T-helper 1 cell (primary cell): ENCODE measurements around the gene FGFR4.
"Not testable (repeated sequence)": the region's sequence is repeated elsewhere in the genome, so short reads cannot be mapped to it uniquely, and the experiment has no call there.

Experiments used
- DNase-seq, 5 donors: peaks; one replicate each; pipeline ENCODE4 v3.0.0-alpha.2; 2012 to 2020
- total RNA-seq, 4 donors: gene quantifications; one replicate each; lab custom pipeline; 2026; lab: John Stamatoyannopoulos, UW

The FGFR4 gene
- total RNA-seq, result 0.61 to 1.6 (median 0.88) reads per million in 4 donors

- peak; percentile 49 to 64 (median 56) for DNase-seq
Observed at GRCh38 chr5:177086654-177087397, at the start of gene FGFR4. Gene FGFR4, plus strand, starts transcription at chr5:177086915. Its CDS starts 2,688 bp downstream, at chr5:177089603.

- no peak for DNase-seq
Observed at GRCh38 chr5:177036921-177037320, 49.8 kb upstream of the FGFR4 start.

DNA sequence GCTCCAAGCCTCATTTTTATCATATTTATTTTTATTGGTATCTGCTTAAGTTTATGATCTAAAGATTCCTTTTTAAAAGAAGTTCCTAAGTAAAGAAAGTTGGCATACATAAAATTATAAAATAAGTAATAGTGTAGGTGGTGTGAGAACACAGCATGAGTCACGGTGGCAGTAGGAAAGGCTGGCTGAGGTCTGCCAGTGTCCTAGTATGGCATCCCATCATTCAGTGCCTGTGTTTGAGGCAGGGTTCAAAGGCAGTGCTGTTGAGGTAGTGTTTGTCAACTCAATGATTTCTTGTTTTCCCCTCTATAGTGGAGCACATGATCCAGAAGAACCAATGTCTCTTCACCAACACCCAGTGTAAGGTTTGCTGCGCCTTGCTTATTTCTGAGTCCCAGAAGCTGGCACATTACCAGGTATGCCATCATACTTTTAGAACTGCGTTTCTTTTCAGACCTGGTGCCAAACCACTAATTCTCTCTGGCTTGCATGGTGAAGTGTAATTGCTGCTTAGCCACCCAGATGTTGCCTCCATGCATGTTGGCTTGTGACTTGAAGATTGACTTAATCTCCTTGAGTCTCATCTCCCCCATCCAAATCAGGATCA, 45.8 kb upstream of the FGFR4 start:
- DNase-seq, result no peak

- DNase-seq, result no peak
Observed at GRCh38 chr5:177041936-177042335, 44.8 kb upstream of the FGFR4 start.

DNA sequence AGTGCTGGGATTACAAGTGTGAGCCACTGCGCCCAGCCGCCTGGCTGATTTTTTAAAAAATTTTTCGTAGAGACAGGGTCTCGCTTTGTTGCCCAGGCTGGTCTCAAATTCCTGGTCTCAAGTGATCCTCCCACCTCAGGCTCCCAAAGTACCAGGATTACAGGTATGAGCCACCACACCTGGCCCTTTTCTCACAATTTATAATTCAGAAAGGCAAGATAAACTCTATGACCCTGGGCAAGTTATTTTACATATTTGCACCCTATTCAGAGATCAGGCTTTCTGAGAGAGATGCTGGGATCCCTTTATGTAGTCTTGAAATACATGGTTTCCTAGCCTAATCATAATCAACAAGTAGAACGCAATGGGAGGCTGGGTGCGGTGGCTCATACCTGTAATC, 43.6 kb upstream of the FGFR4 start:
- no peak for DNase-seq

- no peak for DNase-seq
Observed at GRCh38 chr5:177043958-177044357, 42.8 kb upstream of the FGFR4 start.

DNA sequence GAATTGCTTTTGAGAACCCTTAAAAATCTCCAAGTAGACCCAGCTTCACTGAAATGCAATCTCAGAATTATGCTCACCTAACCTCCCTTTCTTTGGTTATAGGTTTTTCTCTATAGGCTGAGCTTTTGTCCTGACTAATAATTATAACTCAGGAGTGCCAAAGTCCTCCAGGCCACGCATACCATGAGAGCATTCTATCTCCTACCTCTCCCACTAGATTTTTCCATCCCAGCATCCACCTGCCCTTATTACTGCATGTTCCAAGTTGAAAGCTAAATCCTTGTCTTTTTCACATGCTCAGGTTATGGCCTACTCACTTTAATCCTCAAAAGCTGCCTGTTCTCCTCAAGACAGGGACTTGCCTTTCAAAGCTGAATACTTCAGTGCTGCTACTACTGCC, 42.1 kb upstream of the FGFR4 start:
- no peak for DNase-seq

DNA sequence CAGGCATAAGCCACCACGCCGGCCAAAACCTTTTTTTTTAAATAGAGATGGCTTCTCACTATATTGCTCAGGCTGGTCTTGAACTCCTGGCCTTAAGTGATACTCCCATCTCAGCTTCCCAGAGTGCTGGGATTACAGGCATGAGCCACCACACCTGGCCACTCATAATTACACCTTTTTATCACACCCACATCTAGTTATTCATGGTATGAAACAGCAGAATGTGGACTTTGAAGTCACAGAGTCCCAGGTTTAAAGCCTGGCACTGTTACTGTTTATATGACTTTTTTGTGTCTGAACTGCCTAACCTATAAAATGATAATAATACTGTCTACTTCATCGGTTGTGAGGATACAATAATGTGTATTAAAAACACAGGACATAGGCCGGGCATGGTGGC, 41.1 kb upstream of the FGFR4 start:
- DNase-seq, result no peak

GRCh38 chr5:177048531-177048930, 38.2 kb upstream of the FGFR4 start:
- DNase-seq, result not testable (repeated sequence)

DNA sequence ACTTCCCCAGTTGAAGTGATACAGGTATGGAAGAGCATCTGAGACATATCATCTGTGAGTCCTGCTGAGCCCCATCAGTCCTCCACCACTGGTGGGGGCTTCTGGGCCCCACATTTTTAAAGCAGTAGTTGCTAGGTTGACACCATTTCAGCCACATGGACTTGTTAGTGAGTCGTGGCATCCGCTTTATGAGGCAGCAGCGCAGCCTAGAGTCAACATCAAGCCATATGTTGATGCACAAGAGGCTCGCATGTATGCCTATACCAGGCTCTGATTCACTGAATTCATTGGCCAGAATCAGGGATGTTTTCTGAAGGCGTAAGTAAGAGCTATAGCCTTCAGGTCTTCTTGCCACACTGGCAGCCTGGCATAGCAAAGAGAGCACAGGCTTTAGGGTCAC, 37.4 kb upstream of the FGFR4 start:
- DNase-seq, result no peak

DNA sequence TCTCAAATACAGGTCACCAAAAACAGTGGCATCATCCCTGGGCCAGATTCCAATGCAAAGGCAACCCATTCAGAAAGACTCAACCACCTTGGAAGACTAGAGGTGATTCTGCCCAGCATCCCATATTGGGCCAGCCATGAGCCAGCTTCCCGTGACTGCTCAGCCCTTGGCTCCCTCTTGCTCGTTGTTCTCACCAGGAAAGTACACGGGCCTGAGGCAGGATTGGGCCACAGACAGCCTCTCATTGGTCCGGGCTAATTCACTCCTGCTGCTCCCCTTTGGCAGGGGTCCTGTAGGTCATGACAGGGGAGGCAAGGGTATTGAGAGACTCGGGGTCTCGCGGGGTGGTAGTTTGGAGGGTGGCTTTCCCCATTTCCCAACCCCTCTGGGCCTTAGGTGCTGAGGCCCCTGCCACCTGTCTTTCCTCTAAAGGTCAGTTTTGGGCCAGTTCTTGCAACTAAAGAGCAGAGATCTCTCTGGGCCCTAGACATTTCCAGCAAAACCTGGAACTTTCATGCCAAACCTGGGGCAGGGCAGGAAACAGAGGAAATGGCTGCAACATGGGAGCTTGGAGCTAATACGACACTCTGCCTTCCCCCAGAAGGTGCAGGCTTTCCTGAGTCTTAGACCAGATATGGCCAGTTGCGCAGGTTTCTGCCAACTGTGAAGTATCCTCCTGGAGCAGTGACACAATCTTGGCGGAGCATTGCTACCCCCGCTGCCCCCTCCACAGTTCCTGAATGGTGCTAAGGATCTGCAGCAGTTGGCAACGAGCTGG, 22.0 kb upstream of the FGFR4 start:
- DNase-seq, result no peak

DNA sequence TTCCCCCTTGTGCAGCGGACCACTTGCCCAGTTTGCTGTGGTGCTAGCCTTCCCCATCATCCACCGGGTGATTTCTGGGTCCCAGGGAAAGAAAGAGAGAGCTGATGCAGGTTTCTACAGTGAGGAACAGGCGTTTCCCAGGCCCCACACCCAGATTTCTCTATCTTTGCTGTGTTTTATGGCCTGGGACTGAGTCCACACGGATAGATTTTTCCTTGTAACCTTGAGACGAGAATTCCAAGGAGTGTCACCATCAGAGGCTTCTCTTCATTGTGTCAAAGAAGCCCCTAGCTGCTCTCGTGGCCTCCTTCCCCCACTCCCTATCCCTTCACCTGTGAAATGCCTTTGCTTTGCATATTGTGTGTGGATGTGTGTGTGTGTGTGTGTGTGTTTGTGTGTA, 21.2 kb upstream of the FGFR4 start:
- no peak for DNase-seq

DNA sequence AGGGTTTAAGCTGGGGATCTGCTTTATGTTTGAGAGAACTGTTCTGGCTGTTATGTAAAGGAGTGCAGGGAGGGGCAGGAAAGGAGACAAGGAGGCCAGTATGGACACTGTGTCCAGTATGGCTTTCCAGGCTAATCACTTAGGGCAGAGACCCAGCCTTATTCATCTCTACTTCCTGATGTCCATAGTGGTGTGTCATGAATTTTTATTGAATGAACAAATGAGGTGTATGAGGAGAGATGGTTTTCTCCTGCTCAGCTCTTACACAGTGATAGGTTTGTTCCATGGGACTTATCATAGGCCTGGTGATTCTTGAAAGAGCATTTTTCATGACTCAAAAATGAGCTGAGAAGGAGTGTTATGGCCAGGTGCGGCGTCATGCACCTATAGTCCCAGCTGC, 20.5 kb upstream of the FGFR4 start:
- no peak for DNase-seq

DNA sequence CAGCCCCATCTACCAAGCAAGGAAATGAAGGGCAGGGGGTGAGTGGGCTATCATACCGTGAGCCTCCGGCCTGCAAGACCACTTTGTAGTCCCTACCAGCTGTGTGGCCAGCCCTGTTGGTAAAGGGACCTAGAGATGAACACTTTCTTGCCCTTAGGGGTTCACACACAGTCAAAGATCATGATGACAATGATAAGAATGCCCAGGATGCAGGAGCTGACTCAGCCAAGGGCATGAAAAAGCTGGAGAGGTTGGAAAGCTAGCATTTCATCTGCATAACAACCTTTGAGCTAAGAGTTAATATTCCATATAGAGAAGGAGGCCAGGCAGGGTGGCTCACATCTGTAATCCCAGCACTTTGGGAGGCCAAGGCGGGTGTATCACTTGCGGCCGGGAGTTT, 19.2 kb upstream of the FGFR4 start:
- DNase-seq, result no peak

GRCh38 chr5:177070536-177071191, 16.1 kb upstream of the FGFR4 start:
- DNase-seq, result no peak

DNA sequence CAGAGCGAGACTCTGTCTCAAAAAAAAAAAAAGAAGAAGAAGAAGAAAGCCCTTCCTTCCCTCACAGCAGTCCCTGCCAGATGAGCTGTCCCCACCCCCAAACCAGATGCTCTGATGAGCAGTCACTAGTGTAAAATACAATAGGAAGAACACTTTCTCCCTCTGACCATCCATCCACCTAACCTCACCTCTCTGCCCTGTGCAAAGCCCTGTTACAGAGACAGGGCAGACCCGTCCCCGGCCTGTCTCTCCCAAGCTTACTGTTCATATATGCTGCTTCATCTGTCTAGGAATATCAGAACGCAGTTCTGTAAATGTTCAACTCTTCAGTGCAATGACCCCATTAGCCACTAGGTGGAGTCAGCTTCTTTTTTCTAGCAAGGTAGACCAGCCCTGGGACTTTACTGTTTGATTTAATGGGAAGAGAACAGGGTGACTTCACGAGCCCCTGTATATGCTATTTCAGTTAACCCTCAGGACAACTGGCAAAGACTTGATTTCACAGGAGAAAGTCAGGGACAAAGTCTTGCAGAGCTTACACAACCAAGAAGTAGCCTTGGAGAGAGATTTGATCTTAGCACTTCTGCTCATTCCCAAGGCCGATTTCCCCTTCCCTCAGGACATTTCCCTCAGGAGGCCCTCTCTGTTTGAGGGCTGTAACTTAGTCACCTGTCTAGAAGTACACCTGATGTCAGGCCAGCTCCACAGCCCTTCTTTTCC, 14.9 kb upstream of the FGFR4 start:
- peak in 4 of 5 donors; percentile 21 to 68 (median 56) for DNase-seq

GRCh38 chr5:177077335-177077734, 9.4 kb upstream of the FGFR4 start:
- DNase-seq, result no peak

- DNase-seq, result no peak
Observed at GRCh38 chr5:177079606-177080005, 7.1 kb upstream of the FGFR4 start.

DNA sequence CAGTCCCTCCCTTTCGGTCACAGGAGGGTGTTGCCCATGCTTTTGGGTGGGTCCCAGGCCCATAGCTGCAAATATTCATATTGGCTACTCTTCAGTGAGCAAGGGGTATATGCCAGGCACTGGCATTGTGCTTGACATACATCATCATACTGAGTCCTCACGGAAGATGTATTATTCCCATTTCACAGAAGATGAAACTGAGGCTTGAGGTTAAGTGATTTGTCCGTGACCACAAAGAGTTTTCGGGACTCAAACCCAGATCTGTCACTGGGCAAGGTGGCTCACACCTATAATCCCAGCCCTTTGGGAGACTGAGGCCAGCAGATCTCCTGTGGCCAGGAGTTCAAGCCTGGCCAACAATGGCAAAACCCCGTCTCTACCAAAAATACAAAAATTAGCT, 6.5 kb upstream of the FGFR4 start:
- no peak for DNase-seq

DNA sequence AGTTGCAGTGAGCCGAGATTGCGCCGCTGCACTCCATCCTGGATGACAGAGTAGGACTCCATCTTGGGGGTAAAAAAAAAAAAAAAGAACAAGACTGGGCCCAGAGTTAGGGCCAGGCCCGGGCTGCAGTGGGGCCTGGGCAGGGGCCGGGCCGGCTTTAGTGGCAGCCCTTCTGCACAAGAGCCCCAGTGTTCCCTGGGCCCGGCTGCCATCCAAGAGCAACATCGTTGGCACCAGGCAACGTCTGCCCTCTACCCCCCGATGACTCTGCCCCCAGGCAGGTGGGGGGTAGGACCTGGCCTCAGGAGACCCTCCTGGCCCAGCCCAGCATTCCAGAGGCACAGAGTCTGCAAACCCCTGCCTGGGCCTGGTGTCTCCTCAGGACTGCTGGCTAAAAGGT, 4.9 kb upstream of the FGFR4 start:
- DNase-seq, result no peak

DNA sequence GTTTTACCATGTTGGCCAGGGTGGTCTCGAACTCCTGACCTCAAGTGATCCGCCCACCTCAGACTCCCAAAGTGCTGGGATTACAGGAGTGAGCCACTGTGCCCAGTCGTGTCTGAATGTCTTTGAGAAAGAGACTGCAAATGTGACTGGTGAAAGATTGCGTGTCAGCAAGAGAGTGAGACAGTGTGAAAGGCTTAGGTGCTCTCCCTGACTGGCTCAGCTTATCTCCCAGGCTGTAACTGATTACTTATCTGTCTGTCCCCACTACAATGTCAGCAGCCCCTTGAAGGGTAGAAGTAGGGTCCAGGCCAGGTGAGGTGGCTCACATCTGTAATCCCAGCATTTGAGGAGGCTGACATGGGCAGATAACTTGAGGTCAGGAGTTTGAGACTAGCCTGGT, 3.4 kb upstream of the FGFR4 start:
- no peak for DNase-seq

- no peak for DNase-seq
Observed at GRCh38 chr5:177084175-177084574, 2.5 kb upstream of the FGFR4 start.
